ENCODE results near the gene RBM18.

DNA sequence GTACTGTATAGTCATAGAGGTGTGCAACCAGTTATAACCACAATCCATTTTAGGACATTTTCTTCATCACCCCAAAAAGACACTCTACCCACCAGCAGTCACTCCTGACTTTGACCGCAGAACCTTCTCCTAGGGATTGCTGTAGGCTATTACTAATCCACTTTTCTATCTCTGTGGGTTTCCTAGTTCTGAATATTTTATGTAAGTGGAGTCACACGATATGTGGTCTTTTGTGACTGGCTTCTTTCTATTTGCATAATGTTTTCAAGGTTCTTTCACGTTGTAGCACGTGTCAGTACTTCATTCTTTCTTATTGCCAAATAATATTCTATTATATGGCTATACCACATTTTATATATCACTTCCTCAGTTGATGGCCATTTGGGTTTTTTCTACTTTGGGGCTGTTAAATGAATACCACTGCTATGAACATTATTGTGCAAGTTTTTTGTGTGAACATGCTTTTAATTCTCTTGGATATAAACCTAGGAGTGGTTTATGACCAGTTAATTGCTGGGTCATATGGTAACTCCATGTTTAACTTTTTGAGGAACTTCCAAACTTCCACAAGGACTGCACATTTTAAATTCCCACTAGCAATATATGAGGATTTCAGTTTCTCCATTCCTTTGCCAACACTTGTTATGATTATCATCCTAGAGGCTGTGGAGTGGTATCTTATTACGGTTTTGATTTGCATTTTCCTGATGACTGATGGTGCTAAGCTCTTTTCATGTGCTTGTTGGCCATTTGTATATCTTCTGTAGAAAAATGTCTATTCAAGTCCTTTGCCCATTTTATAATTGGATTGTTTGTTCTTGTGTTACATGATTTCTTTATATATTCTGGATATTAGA lies 37.8 kb upstream of the RBM18 start:
- TF ChIP-seq, protein P1, sequence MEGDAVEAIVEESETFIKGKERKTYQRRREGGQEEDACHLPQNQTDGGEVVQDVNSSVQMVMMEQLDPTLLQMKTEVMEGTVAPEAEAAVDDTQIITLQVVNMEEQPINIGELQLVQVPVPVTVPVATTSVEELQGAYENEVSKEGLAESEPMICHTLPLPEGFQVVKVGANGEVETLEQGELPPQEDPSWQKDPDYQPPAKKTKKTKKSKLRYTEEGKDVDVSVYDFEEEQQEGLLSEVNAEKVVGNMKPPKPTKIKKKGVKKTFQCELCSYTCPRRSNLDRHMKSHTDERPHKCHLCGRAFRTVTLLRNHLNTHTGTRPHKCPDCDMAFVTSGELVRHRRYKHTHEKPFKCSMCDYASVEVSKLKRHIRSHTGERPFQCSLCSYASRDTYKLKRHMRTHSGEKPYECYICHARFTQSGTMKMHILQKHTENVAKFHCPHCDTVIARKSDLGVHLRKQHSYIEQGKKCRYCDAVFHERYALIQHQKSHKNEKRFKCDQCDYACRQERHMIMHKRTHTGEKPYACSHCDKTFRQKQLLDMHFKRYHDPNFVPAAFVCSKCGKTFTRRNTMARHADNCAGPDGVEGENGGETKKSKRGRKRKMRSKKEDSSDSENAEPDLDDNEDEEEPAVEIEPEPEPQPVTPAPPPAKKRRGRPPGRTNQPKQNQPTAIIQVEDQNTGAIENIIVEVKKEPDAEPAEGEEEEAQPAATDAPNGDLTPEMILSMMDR (conservative IDR thresholded peaks at IDR 0.05; ENCODE audit: low read depth, low read length) = no peak
- TF ChIP-seq CEBPB (IDR thresholded peaks at IDR 0.05; ENCODE audit: low read depth, low read length) (no peak), CHD1 (IDR thresholded peaks at IDR 0.05; ENCODE audit: low read depth, low read length) (no peak), RAD21 (IDR thresholded peaks at IDR 0.05; ENCODE audit: low read length) (no peak), MAFK (IDR thresholded peaks at IDR 0.05; ENCODE audit: low read depth, low read length) (no peak), POLR2A (IDR thresholded peaks at IDR 0.05; ENCODE audit: low read depth, low read length) (no peak), BHLHE40 (IDR thresholded peaks at IDR 0.05; ENCODE audit: low read depth, low read length) (no peak)
- TF ChIP-seq, protein P2, sequence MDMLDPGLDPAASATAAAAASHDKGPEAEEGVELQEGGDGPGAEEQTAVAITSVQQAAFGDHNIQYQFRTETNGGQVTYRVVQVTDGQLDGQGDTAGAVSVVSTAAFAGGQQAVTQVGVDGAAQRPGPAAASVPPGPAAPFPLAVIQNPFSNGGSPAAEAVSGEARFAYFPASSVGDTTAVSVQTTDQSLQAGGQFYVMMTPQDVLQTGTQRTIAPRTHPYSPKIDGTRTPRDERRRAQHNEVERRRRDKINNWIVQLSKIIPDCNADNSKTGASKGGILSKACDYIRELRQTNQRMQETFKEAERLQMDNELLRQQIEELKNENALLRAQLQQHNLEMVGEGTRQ (IDR thresholded peaks at IDR 0.05; ENCODE audit: low read depth, low read length) = no peak

All from IMR-90 (cell line).